ENCODE results near the gene CELF1.
"Not testable (repeated sequence)": the region's sequence is repeated elsewhere in the genome, so short reads cannot be mapped to it uniquely, and the experiment has no call there.

The CELF1 gene

GRCh38 chr11:47572715-47573255 is 19.9 kb upstream of the CELF1 start:
- no peak for DNase-seq

GRCh38 chr11:47571895-47572294 is 19.0 kb upstream of the CELF1 start:
- DNase-seq = no peak

DNA sequence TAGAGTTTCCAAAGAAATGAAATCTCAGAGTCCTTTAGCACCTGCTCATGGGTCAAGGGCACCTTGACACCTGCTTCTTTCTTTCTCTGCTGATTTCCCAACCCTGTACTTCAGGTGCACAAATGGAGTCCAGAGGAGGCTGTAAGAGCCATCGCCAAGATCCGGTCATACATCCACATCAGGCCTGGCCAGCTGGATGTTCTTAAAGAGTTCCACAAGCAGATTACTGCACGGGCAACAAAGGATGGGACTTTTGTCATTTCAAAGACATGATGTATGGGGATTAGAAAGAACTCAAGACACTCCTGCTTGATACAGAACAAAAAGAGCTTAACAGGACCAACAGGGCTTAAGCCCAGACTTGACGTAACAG is 18.4 kb upstream of the CELF1 start:
- no peak for DNase-seq

- no peak for DNase-seq
These were observed 17.9 kb upstream of the CELF1 start for GRCh38 chr11:47570651-47571356.

- no peak for DNase-seq
These were observed 16.7 kb upstream of the CELF1 start for GRCh38 chr11:47569646-47570045.

GRCh38 chr11:47566149-47566698 is 13.3 kb upstream of the CELF1 start:
- DNase-seq = no peak

- DNase-seq = peak; percentile 71
These were observed 12.6 kb upstream of the CELF1 start, which contains the start of gene PTPMT1 for GRCh38 chr11:47565340-47566148. Gene PTPMT1 (plus strand): TSS chr11:47565599. CDS start chr11:47565623, 24 bp downstream.

DNA sequence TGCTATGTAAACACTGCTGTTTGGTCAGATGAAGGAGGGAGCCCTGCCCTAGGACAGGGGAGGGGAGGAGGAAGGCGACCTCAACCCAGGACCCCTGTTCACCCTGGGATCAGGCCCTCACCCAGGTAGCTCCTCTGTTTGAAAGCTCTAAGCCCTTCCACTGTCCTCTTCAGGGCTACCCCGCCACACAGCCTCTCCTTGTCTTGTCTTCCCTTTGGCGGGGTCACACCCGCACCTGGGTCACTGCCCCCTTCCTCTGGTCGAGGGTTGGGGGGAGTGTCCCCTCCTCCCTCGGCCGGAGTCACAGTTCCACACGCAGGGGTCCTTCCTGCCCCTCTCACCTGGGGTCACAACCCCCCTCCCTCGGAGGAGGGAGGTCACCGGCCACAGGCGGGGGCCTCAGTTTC is 12.0 kb upstream of the CELF1 start:
- DNase-seq = no peak

DNA sequence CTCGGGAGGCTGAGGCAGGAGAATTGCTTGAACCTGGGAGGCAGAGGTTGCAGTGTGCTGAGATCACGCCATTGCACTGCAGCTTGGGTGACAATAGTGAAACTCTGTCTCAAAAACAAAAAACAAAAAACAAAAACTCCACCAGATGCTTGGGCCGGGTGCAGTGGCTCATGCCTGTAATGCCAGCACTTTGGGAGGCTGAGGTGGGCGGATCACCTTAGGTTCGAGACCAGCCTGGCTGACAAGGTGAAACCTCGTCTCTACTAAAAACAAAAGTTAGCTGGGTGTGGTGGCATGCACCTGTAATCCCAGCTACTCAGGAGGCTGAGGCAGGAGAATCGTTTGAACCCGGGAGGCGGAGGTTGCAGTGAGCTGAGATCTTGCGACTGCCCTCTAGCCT is 11.4 kb upstream of the CELF1 start:
- not testable (repeated sequence) for DNase-seq

DNA sequence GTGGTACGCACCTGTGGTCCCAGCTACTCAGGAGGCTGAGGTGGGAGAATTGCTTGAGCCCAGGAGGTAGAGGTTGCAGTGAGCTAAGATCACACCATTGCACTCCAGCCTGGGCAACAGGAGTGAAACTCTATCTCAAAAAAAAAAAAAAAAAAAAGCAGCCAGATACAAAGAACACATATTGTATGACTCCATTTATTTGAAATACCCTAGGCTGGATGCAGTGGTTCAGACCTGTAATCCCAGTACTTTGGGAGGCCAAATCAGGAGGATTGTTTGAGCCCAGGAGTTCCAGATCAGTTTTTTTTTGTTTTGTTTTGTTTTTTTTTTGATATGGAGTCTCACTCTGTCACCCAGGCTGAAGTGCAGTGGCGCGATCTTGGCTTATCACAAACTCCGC is 9.5 kb upstream of the CELF1 start:
- not testable (repeated sequence) for DNase-seq

GRCh38 chr11:47560426-47560825 is 7.5 kb upstream of the CELF1 start:
- DNase-seq = no peak

DNA sequence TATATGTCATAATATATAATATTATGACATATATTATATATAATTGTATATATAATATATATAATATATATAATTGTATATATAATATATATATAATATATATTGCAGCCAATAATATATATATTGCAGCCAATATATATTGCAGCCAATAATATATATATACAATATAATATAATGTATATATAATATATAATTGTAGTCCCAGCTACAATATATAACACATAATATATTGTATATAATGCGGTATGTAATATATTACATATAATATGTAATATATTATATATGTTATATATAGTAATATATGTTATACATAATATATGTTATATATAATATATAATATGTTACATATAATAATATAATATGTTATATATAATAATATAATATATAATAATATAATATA is 5.8 kb upstream of the CELF1 start:
- no peak for DNase-seq

- not testable (repeated sequence) for DNase-seq
These were observed 4.1 kb upstream of the CELF1 start for GRCh38 chr11:47557004-47557403.

GRCh38 chr11:47553406-47553743 is 443 bp upstream of the CELF1 start:
- DNase-seq = no peak

- DNase-seq = peak; percentile 25
These were observed 821 bp downstream of the CELF1 start for GRCh38 chr11:47552056-47552565.

- DNase-seq = no peak
These were observed 1.8 kb downstream of the CELF1 start for GRCh38 chr11:47551086-47551485.

- no peak for DNase-seq
These were observed 2.5 kb downstream of the CELF1 start for GRCh38 chr11:47550288-47551047.

GRCh38 chr11:47546274-47546673 is 6.7 kb downstream of the CELF1 start:
- not testable (repeated sequence) for DNase-seq

- no peak for DNase-seq
These were observed 7.6 kb downstream of the CELF1 start for GRCh38 chr11:47545298-47545697.

DNA sequence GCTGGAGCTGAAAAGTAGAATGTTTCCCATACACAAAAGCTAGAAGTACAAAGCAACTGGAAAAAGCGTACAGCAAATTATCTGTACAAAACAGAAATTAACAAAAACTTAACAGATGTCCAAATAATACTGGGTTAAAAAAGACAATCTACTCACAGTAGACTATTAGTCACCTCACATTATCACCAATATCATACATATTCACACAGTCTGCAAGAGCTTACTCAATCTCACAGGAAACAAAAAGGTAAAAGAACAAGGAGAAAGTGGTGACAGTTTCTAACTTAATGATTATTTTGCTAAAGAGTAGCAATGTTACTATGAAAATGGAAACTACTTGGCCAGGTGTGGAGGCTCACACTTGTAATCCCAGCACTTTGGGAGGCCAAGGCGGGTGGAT is 11.9 kb downstream of the CELF1 start:
- DNase-seq = no peak

GRCh38 chr11:47539681-47540039 is 13.3 kb downstream of the CELF1 start:
- DNase-seq = no peak

DNA sequence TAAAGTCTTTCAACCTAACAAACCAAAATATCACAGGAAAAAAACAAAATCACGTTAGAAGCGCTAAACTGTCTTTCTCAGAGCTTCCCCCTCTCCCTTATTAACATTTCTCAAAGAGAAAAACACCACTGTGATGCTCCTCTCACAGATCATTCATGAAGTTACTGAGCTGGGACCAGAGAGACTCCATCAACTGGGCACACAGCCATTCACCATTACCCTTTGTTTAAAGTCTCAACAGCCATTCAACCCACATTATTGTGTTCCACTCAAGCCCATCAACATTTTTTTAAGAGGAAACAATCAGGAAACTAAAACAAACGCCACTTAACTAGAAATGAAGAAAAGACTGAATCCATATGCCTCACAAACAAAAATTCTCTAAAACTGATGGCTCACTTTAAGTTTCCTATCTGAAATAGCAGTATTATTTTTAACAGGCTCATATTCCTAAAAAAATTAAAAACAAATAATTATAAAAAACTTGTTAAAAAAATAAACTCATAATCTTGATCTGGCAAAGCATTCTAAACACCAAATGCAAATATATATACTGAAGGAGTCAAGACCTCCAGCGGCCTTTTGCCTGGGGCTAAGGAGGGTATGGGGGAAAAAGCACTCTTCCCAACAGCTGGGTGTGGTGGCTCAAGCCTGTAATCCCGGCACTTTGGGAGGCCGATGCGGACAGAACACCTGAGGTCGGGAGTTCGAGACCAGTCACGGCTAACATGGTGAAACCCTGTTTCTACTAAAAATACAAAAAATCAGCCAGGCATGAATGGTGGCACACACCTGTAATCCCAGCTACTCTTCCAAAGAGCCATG is 14.0 kb downstream of the CELF1 start:
- no peak for DNase-seq
